Mesenchymal stem cell (in vitro differentiated cells and primary cell): ENCODE data around the gene KRTAP12-4. TPM values are rescaled to one million over a fixed set of nuclear protein-coding genes. Genes with fewer than 3 reads are reported as not detected.
"Not testable (repeated sequence)": the region's sequence is repeated elsewhere in the genome, so short reads cannot be mapped to it uniquely, and the experiment has no call there.

ENCODE experiments used
- DNase-seq: peaks from one replicate; pipeline ENCODE4 v3.0.0-alpha.2; 2013
- H2AFZ ChIP-seq: one replicate; pipeline ENCODE4 v1.6.1; 2013; ENCODE audit warnings: low read depth, mild to moderate bottlenecking, control low read depth, inconsistent platforms, low read length, moderate library complexity
- H2AK5ac ChIP-seq: 2 replicates; pipeline ENCODE4 v1.6.1; 2013; ENCODE audit warnings: low read length, moderate library complexity, mild to moderate bottlenecking, inconsistent platforms; ENCODE audit not compliant: severe bottlenecking
- H2BK120ac ChIP-seq: one replicate; pipeline ENCODE4 v1.6.1; 2013; ENCODE audit warnings: low read depth, mild to moderate bottlenecking, inconsistent platforms, low read length, moderate library complexity
- H2BK12ac ChIP-seq, 2 experiments: one replicate each; pipeline ENCODE4 v1.6.1; 2013; ENCODE audit warnings: inconsistent platforms in 2 of 2, low read length in 2 of 2, mild to moderate bottlenecking in 2 of 2, moderate library complexity in 2 of 2, control low read depth in 1 of 2
- H2BK15ac ChIP-seq: one replicate; pipeline ENCODE4 v1.6.1; 2013; ENCODE audit warnings: mild to moderate bottlenecking, low read depth, inconsistent platforms; ENCODE audit not compliant: poor library complexity, severe bottlenecking
- H2BK5ac ChIP-seq: 2 replicates; pipeline ENCODE4 v1.6.1; 2013; ENCODE audit warnings: low read depth, mild to moderate bottlenecking, low read length, control low read depth, inconsistent platforms; ENCODE audit not compliant: poor library complexity, severe bottlenecking
- H3K14ac ChIP-seq, 2 experiments: one replicate each; pipeline ENCODE4 v1.6.1; 2013; ENCODE audit warnings: inconsistent platforms in 2 of 2, low read length in 2 of 2, control low read depth in 1 of 2, mild to moderate bottlenecking in 1 of 2, moderate library complexity in 1 of 2
- H3K18ac ChIP-seq, 2 experiments: one replicate each; pipeline ENCODE4 v1.6.1; 2013; ENCODE audit warnings: inconsistent platforms in 2 of 2, low read length in 2 of 2, control low read depth in 1 of 2, low read depth in 1 of 2, mild to moderate bottlenecking in 1 of 2
- H3K23ac ChIP-seq, 2 experiments: one replicate each; pipeline ENCODE4 v1.6.1; 2013; ENCODE audit warnings: inconsistent platforms in 2 of 2, low read length in 2 of 2, mild to moderate bottlenecking in 2 of 2, moderate library complexity in 2 of 2, control low read depth in 1 of 2
- H3K27ac ChIP-seq: 2 replicates; pipeline ENCODE4 v1.5.1; 2013; ENCODE audit warnings: mild to moderate bottlenecking, moderate library complexity, low read length, control low read depth, inconsistent platforms; ENCODE audit not compliant: poor library complexity, severe bottlenecking
- H3K27me3 ChIP-seq, 2 experiments: 2 replicates each; pipeline versions ENCODE4 v1.6.1 to v1.7.0; 2013; ENCODE audit warnings: low read length in 2 of 2, mild to moderate bottlenecking in 2 of 2, moderate library complexity in 2 of 2, control low read depth in 1 of 2, inconsistent platforms in 1 of 2; ENCODE audit not compliant: control insufficient read depth in 1 of 2, insufficient read depth in 1 of 2
- H3K36me3 ChIP-seq, 2 experiments: 2 replicates each; pipeline versions ENCODE4 v1.6.1 to v1.7.0; 2013; ENCODE audit warnings: low read length in 2 of 2, control low read depth in 1 of 2, inconsistent platforms in 1 of 2, low read depth in 1 of 2, mild to moderate bottlenecking in 1 of 2; ENCODE audit not compliant: insufficient read depth in 2 of 2, control insufficient read depth in 1 of 2
- H3K4ac ChIP-seq, 2 experiments: one replicate each; pipeline ENCODE4 v1.6.1; 2013; ENCODE audit warnings: inconsistent platforms in 2 of 2, low read length in 2 of 2, mild to moderate bottlenecking in 2 of 2, moderate library complexity in 2 of 2, control low read depth in 1 of 2, low read depth in 1 of 2
- H3K4me1 ChIP-seq: 2 replicates; pipeline ENCODE4 v1.6.1; 2013; ENCODE audit warnings: low read depth, low read length, control low read depth; ENCODE audit not compliant: control insufficient read depth, insufficient read depth
- H3K4me2 ChIP-seq: 2 replicates; pipeline ENCODE4 v1.6.1; 2013; ENCODE audit warnings: low read length, mild to moderate bottlenecking, inconsistent platforms; ENCODE audit not compliant: poor library complexity, severe bottlenecking
- H3K4me3 ChIP-seq, 2 experiments: 2 replicates each; pipeline versions ENCODE4 v1.5.1 to v1.7.0; 2013; ENCODE audit warnings: low read length in 2 of 2, mild to moderate bottlenecking in 2 of 2, control low read depth in 1 of 2, low read depth in 1 of 2; ENCODE audit not compliant: insufficient read depth in 1 of 2
- H3K79me1 ChIP-seq: replicated peaks from 2 replicates; pipeline ENCODE4 v1.6.1; 2013; ENCODE audit warnings: mild to moderate bottlenecking, control low read depth, low read length, inconsistent platforms; ENCODE audit not compliant: poor library complexity, severe bottlenecking
- H3K9ac ChIP-seq: 2 replicates; pipeline ENCODE4 v1.7.0; 2013; ENCODE audit warnings: mild to moderate bottlenecking, low read length, moderate library complexity
- H3K9me3 ChIP-seq: 2 replicates; pipeline ENCODE4 v1.7.0; 2013; ENCODE audit warnings: mild to moderate bottlenecking, low read length; ENCODE audit not compliant: control insufficient read depth
- H4K8ac ChIP-seq: one replicate; pipeline ENCODE4 v1.6.1; 2013; ENCODE audit warnings: inconsistent platforms, mild to moderate bottlenecking, low read length, moderate library complexity
- H4K91ac ChIP-seq: one replicate; pipeline ENCODE4 v1.6.1; 2013; ENCODE audit warnings: mild to moderate bottlenecking, low read length, inconsistent platforms
- WGBS: methylation state at CpG from one replicate; pipeline ENCODE4 v1.1.7; 2013; ENCODE audit warnings: mixed read lengths; 5-methylcytosine and 5-hydroxymethylcytosine counted together
- small RNA-seq: library from polyadenylated mRNA; stranded (forward); fragments of <200 nt; extraction: miRNeasy Mini kit (QIAGEN cat#:217004); gene quantifications from one replicate; pipeline ENCODE3, GENCODE V24; 2013; ENCODE audit warnings: low read depth

KRTAP12-4 gene

GRCh38 chr21:44610157-44610843 lies 44.2 kb downstream of the KRTAP12-4 start:
- H2BK12ac ChIP-seq, H3K79me1 ChIP-seq, H3K23ac ChIP-seq, H3K36me3 ChIP-seq, H3K4me2 ChIP-seq, H2BK5ac ChIP-seq, H4K8ac ChIP-seq, DNase-seq, H3K4me3 ChIP-seq, H3K4me1 ChIP-seq, H3K14ac ChIP-seq, H3K18ac ChIP-seq, H2AK5ac ChIP-seq, H2AFZ ChIP-seq, H3K27me3 ChIP-seq, H3K9ac ChIP-seq, H3K4ac ChIP-seq, H3K27ac ChIP-seq, H2BK15ac ChIP-seq, H2BK120ac ChIP-seq, H4K91ac ChIP-seq: not testable (repeated sequence)
- 82% methylated on average over 7 of the region's 7 CpGs for WGBS
- peaks cover 28% of the 10 kb centered on the region for H3K9me3 ChIP-seq

GRCh38 chr21:44609193-44609592 lies 45.3 kb downstream of the KRTAP12-4 start:
- Histone ChIP-seq H3K4me2 (no peak overlapping the region), H3K4me1 (no peaks in the 10 kb centered on the region), H3K4ac (no peak overlapping the region), H3K27me3 (no peaks in the 10 kb centered on the region), H4K91ac (no peak overlapping the region), H2AK5ac (no peak overlapping the region), H2BK15ac (no peak overlapping the region), H3K4me3 (no peak overlapping the region), H3K79me1 (no peaks in the 10 kb centered on the region), H3K36me3 (no peaks in the 10 kb centered on the region), H3K14ac (no peak overlapping the region), H3K18ac (no peak overlapping the region), H2BK12ac (no peak overlapping the region), H3K9ac (no peak overlapping the region), H3K23ac (no peak overlapping the region), H3K9me3 (peaks cover 28% of the 10 kb centered on the region), H4K8ac (no peak overlapping the region), H3K27ac (no peak overlapping the region), H2BK5ac (no peak overlapping the region), H2BK120ac (no peak overlapping the region), H2AFZ (no peak overlapping the region)
- no peak for DNase-seq

GRCh38 chr21:44606495-44606894 lies 48.0 kb downstream of the KRTAP12-4 start:
- H3K4me1 ChIP-seq: no peaks in the 10 kb centered on the region
- peaks cover 0 to 4% of the 10 kb centered on the region in 2 experiments for H3K27me3 ChIP-seq
- no peak overlapping the region for H3K4ac ChIP-seq
- H3K9me3 ChIP-seq: peaks cover 23% of the 10 kb centered on the region
- H3K9ac ChIP-seq: no peak overlapping the region
- H2BK120ac ChIP-seq: no peak overlapping the region
- no peak overlapping the region for H2BK5ac ChIP-seq
- no peak overlapping the region for H2BK15ac ChIP-seq
- DNase-seq: no peak
- no peak overlapping the region for H3K14ac ChIP-seq
- no peak overlapping the region for H3K4me2 ChIP-seq
- H3K36me3 ChIP-seq: no peaks in the 10 kb centered on the region
- H4K91ac ChIP-seq: no peak overlapping the region
- H3K23ac ChIP-seq: no peak overlapping the region
- WGBS: 58% methylated on average over 4 of the region's 4 CpGs
- no peak overlapping the region for H3K4me3 ChIP-seq
- H3K18ac ChIP-seq: no peak overlapping the region
- H2AK5ac ChIP-seq: no peak overlapping the region
- H3K79me1 ChIP-seq: no peaks in the 10 kb centered on the region
- H2AFZ ChIP-seq: no peak overlapping the region
- no peak overlapping the region for H2BK12ac ChIP-seq
- H3K27ac ChIP-seq: no peak overlapping the region
- H4K8ac ChIP-seq: no peak overlapping the region

Small RNA genes lying within 50 kb of the gene (small RNA-seq; reads per million reads assigned to genes)
- not detected for gene KRTAP12-6P
